ENCODE data around the gene MLYCD.

- TF ChIP-seq, protein P1, sequence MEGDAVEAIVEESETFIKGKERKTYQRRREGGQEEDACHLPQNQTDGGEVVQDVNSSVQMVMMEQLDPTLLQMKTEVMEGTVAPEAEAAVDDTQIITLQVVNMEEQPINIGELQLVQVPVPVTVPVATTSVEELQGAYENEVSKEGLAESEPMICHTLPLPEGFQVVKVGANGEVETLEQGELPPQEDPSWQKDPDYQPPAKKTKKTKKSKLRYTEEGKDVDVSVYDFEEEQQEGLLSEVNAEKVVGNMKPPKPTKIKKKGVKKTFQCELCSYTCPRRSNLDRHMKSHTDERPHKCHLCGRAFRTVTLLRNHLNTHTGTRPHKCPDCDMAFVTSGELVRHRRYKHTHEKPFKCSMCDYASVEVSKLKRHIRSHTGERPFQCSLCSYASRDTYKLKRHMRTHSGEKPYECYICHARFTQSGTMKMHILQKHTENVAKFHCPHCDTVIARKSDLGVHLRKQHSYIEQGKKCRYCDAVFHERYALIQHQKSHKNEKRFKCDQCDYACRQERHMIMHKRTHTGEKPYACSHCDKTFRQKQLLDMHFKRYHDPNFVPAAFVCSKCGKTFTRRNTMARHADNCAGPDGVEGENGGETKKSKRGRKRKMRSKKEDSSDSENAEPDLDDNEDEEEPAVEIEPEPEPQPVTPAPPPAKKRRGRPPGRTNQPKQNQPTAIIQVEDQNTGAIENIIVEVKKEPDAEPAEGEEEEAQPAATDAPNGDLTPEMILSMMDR (IDR thresholded peaks at IDR 0.05) = no peak
- TF ChIP-seq POLR2A (IDR thresholded peaks at IDR 0.05) (no peak), EP300 (IDR thresholded peaks at IDR 0.05) (no peak), POLR2AphosphoS5 (IDR thresholded peaks at IDR 0.05) (no peak)
These were observed 3.0 kb upstream of the MLYCD start for GRCh38 chr16:83895942-83896341.

Data from gastroesophageal sphincter (tissue), 3 donors.